Measurements from ENCODE around the gene HS6ST3.
"Not testable (repeated sequence)": the region's sequence is repeated elsewhere in the genome, so short reads cannot be mapped to it uniquely, and the experiment has no call there.

The HS6ST3 gene

GRCh38 chr13:96490496-96490989 is 400.6 kb downstream of the HS6ST3 start:
- intact Hi-C loops (cut with DNase I): no loop called here
- no peak for DNase-seq

GRCh38 chr13:96491103-96491502 is 401.2 kb downstream of the HS6ST3 start:
- DNase-seq: no peak
- intact Hi-C loops (cut with DNase I): no loop called here

- intact Hi-C loops (cut with DNase I): no loop called here
- DNase-seq: peak in 11 of 42 donors; percentile 5 to 48 (median 10)
Observed at GRCh38 chr13:96492766-96493165, 402.9 kb downstream of the HS6ST3 start.

GRCh38 chr13:96499656-96500055 is 409.7 kb downstream of the HS6ST3 start:
- no peak for DNase-seq
- intact Hi-C loops (cut with DNase I): no loop called here

- intact Hi-C loops (cut with DNase I): no loop called here
- DNase-seq: no peak
Observed at GRCh38 chr13:96500953-96501352, 411.0 kb downstream of the HS6ST3 start.

- intact Hi-C loops (cut with DNase I): no loop called here
- no peak for DNase-seq
Observed at GRCh38 chr13:96503481-96503880, 413.6 kb downstream of the HS6ST3 start.

- intact Hi-C loops (cut with DNase I): no loop called here
- DNase-seq: no peak
Observed at GRCh38 chr13:96511587-96511986, 421.7 kb downstream of the HS6ST3 start.

GRCh38 chr13:96519380-96519779 is 429.5 kb downstream of the HS6ST3 start:
- intact Hi-C loops (cut with DNase I): no loop called here

GRCh38 chr13:96524398-96525020 is 434.6 kb downstream of the HS6ST3 start:
- DNase-seq; intact Hi-C loops (cut with DNase I): not testable (repeated sequence)

More at GRCh38 chr13:96519380-96519779, 429.5 kb downstream of the HS6ST3 start:
- no peak for DNase-seq

- intact Hi-C loops (cut with DNase I): no loop called here
Observed at GRCh38 chr13:96525715-96526114, 435.8 kb downstream of the HS6ST3 start.

GRCh38 chr13:96527497-96527896 is 437.6 kb downstream of the HS6ST3 start:
- DNase-seq: no peak
- intact Hi-C loops (cut with DNase I): no loop called here

More at GRCh38 chr13:96525715-96526114, 435.8 kb downstream of the HS6ST3 start:
- no peak for DNase-seq

GRCh38 chr13:96532804-96533203 is 442.9 kb downstream of the HS6ST3 start:
- DNase-seq: no peak
- intact Hi-C loops (cut with DNase I): no loop called here

- DNase-seq: no peak
- intact Hi-C loops (cut with DNase I): no loop called here
Observed at GRCh38 chr13:96533408-96533807, 443.5 kb downstream of the HS6ST3 start.

GRCh38 chr13:96539791-96540190 is 449.9 kb downstream of the HS6ST3 start:
- intact Hi-C loops (cut with DNase I): no loop called here
- DNase-seq: no peak

GRCh38 chr13:96540670-96541069 is 450.8 kb downstream of the HS6ST3 start:
- DNase-seq: no peak
- intact Hi-C loops (cut with DNase I): no loop called here

- intact Hi-C loops (cut with DNase I): no loop called here
- no peak for DNase-seq
Observed at GRCh38 chr13:96542986-96543385, 453.1 kb downstream of the HS6ST3 start.

GRCh38 chr13:96544957-96545356 is 455.1 kb downstream of the HS6ST3 start:
- no peak for DNase-seq
- intact Hi-C loops (cut with DNase I): no loop called here

- intact Hi-C loops (cut with DNase I): no loop called here
- no peak for DNase-seq
Observed at GRCh38 chr13:96546463-96546862, 456.6 kb downstream of the HS6ST3 start.

GRCh38 chr13:96551546-96551945 is 461.6 kb downstream of the HS6ST3 start:
- no peak for DNase-seq
- intact Hi-C loops (cut with DNase I): no loop called here

GRCh38 chr13:96552559-96552958 is 462.7 kb downstream of the HS6ST3 start:
- intact Hi-C loops (cut with DNase I): no loop called here
- no peak for DNase-seq

- no peak for DNase-seq
- intact Hi-C loops (cut with DNase I): no loop called here
Observed at GRCh38 chr13:96553796-96554195, 463.9 kb downstream of the HS6ST3 start.

Data from head of caudate nucleus (tissue), 42 donors.